Measurements from ENCODE around the gene SLC23A1. TPM values are rescaled to one million over a fixed set of nuclear protein-coding genes. Genes with fewer than 3 reads are reported as not detected.

SLC23A1 gene
- total RNA-seq, 1 donor from 2014 or later = not detected

- Histone ChIP-seq H3K9me3 (no peaks in the 10 kb centered on the region), H3K4me3 (no peak overlapping the region), H3K36me3 (peaks cover 14 to 28% of the 10 kb centered on the region in 2 donors), H3K27ac (peak overlapping the region; percentile 74 to 76), H3K4me1 (peaks cover 10 to 40% of the 10 kb centered on the region in 2 donors), H3K27me3 (no peaks in the 10 kb centered on the region)
- intact Hi-C loops (cut with DNase I) = no loop called here
- no peak for DNase-seq (ENCODE audit: low spot score in 2 of 2)
- TF ChIP-seq CTCF (IDR thresholded peaks at IDR 0.05) = no peak
These were observed 32.8 kb upstream of the SLC23A1 start for GRCh38 chr5:139415869-139416268.

GRCh38 chr5:139415221-139415861 is 32.2 kb upstream of the SLC23A1 start:
- Histone ChIP-seq H3K4me1 (peaks cover 10 to 43% of the 10 kb centered on the region in 2 donors), H3K27ac (peak overlapping the region; percentile 74 to 76), H3K4me3 (no peak overlapping the region), H3K9me3 (no peaks in the 10 kb centered on the region), H3K27me3 (no peaks in the 10 kb centered on the region), H3K36me3 (peaks cover 14 to 24% of the 10 kb centered on the region in 2 donors)
- peak in 1 of 2 donors; percentile 66 for DNase-seq (ENCODE audit: low spot score in 2 of 2)
- intact Hi-C loops (cut with DNase I) = no loop called here
- TF ChIP-seq CTCF (IDR thresholded peaks at IDR 0.05) = no peak

GRCh38 chr5:139414581-139415130 is 31.6 kb upstream of the SLC23A1 start:
- peaks cover 10 to 47% of the 10 kb centered on the region in 2 donors for H3K4me1 ChIP-seq
- intact Hi-C loops (cut with DNase I) = no loop called here
- peak in 1 of 2 donors; percentile 47 for DNase-seq (ENCODE audit: low spot score in 2 of 2)
- peaks cover 8 to 17% of the 10 kb centered on the region in 2 donors for H3K36me3 ChIP-seq
- peak overlapping the region; percentile 74 to 76 for H3K27ac ChIP-seq
- no peaks in the 10 kb centered on the region for H3K9me3 ChIP-seq
- no peak for TF ChIP-seq CTCF (IDR thresholded peaks at IDR 0.05)
- H3K27me3 ChIP-seq = no peaks in the 10 kb centered on the region
- no peak overlapping the region for H3K4me3 ChIP-seq

- TF ChIP-seq CTCF (IDR thresholded peaks at IDR 0.05) = no peak
- no peaks in the 10 kb centered on the region for H3K27me3 ChIP-seq
- DNase-seq (ENCODE audit: low spot score in 2 of 2) = peak in 1 of 2 donors; percentile 50
- peaks cover 3 to 10% of the 10 kb centered on the region in 2 donors for H3K36me3 ChIP-seq
- no peak overlapping the region for H3K4me3 ChIP-seq
- intact Hi-C loops (cut with DNase I) = no loop called here
- peaks cover 10 to 47% of the 10 kb centered on the region in 2 donors for H3K4me1 ChIP-seq
- no peaks in the 10 kb centered on the region for H3K9me3 ChIP-seq
- peak overlapping the region in 1 of 2 donors; percentile 76 for H3K27ac ChIP-seq
These were observed 30.9 kb upstream of the SLC23A1 start for GRCh38 chr5:139413963-139414362.

- Histone ChIP-seq H3K4me3 (no peak overlapping the region), H3K27ac (no peak overlapping the region), H3K27me3 (no peaks in the 10 kb centered on the region), H3K36me3 (peaks cover 0 to 10% of the 10 kb centered on the region in 2 donors), H3K9me3 (no peaks in the 10 kb centered on the region), H3K4me1 (peaks cover 10 to 45% of the 10 kb centered on the region in 2 donors)
- peak in 1 of 2 donors; percentile 28 for DNase-seq (ENCODE audit: low spot score in 2 of 2)
- no peak for TF ChIP-seq CTCF (IDR thresholded peaks at IDR 0.05)
- intact Hi-C loops (cut with DNase I) = no loop called here
These were observed 30.1 kb upstream of the SLC23A1 start for GRCh38 chr5:139413153-139413552.

Data from ascending aorta (tissue), 2 donors.